HEK293 (cell line): ENCODE results near the gene AHCY.

ENCODE experiments used
- CTCF ChIA-PET: fragments of 350-600 bp; formaldehyde crosslinking; extraction: SDS; loops from one replicate; lab custom pipeline; 2021; ENCODE audit warnings: antibody characterized with exemption; lab: Yijun Ruan, JAX
- POLR2A ChIA-PET: fragments of 300-600 bp; formaldehyde crosslinking; extraction: SDS; loops from one replicate; lab custom pipeline; 2020; ENCODE audit warnings: antibody characterized with exemption, inconsistent platforms; lab: Yijun Ruan, JAX
- H3K27ac ChIP-seq: fragments of 200-500 bp; sonication (Bioruptor generic); 2 replicates; pipeline ENCODE4 v1.5.1; 2014; ENCODE audit warnings: low read depth, low read length, control low read depth, inconsistent platforms; ENCODE audit errors: extremely low read depth
- H3K36me3 ChIP-seq, 2 experiments: fragments of 200-500 bp in 1 of 2; sonication (Bioruptor generic) in 1 of 2; 1 replicate in 1 of 2; 2 replicates in 1 of 2; pipeline ENCODE4 v1.5.1; 2014 to 2017; ENCODE audit warnings: inconsistent platforms in 2 of 2, low read length in 2 of 2; ENCODE audit not compliant: control insufficient read depth in 2 of 2, insufficient read depth in 1 of 2
- H3K4me1 ChIP-seq: fragments of 200-500 bp; sonication (Bioruptor generic); 2 replicates; pipeline ENCODE4 v1.5.1; 2014; ENCODE audit warnings: mild to moderate bottlenecking, low read length, inconsistent platforms; ENCODE audit not compliant: control insufficient read depth, insufficient read depth
- H3K4me3 ChIP-seq: 2 replicates; pipeline ENCODE4 v1.5.1; 2011; ENCODE audit warnings: low read depth, mild to moderate bottlenecking, control low read depth, low read length, moderate library complexity
- H3K9me3 ChIP-seq: fragments of 200-500 bp; sonication (Bioruptor generic); 2 replicates; pipeline ENCODE4 v1.5.1; 2014; ENCODE audit warnings: low read depth, low read length, inconsistent platforms; ENCODE audit not compliant: control insufficient read depth, insufficient read depth
- BCL11A ChIP-seq: fragments of 450-650 bp; formaldehyde crosslinking; IDR thresholded peaks from 2 replicates; pipeline ENCODE4 v1.5.1; 2016; ENCODE audit warnings: low read depth, missing biosample characterization, missing genetic modification characterization
- GFI1B ChIP-seq: fragments of 450-650 bp; formaldehyde crosslinking; IDR thresholded peaks from 2 replicates; pipeline ENCODE4 v1.5.1; 2016; ENCODE audit warnings: missing biosample characterization, missing genetic modification characterization
- KLF9 ChIP-seq: fragments of 450-650 bp; formaldehyde crosslinking; IDR thresholded peaks from 2 replicates; pipeline ENCODE4 v1.5.1; 2016; ENCODE audit warnings: missing biosample characterization, missing genetic modification characterization, low read depth
- MZF1 ChIP-seq: fragments of 450-650 bp; formaldehyde crosslinking; IDR thresholded peaks from 2 replicates; pipeline ENCODE4 v1.5.1; 2017; ENCODE audit warnings: missing biosample characterization, missing genetic modification characterization, borderline replicate concordance
- TCF7L2 ChIP-seq: IDR thresholded peaks from 2 replicates; pipeline ENCODE4 v1.6.1; 2011; ENCODE audit warnings: low read depth, mild to moderate bottlenecking, inconsistent platforms, low read length, moderate library complexity, borderline replicate concordance
- WT1 ChIP-seq: fragments of 450-650 bp; formaldehyde crosslinking; IDR thresholded peaks from 2 replicates; pipeline ENCODE4 v1.5.1; 2016; ENCODE audit warnings: missing biosample characterization, missing genetic modification characterization
- ZBTB6 ChIP-seq: fragments of 450-650 bp; formaldehyde crosslinking; IDR thresholded peaks from 2 replicates; pipeline ENCODE4 v1.5.1; 2017; ENCODE audit warnings: missing biosample characterization, missing genetic modification characterization
- ZNF155 ChIP-seq: fragments of 450-650 bp; formaldehyde crosslinking; IDR thresholded peaks from 2 replicates; pipeline ENCODE4 v1.5.1; 2016; ENCODE audit warnings: missing biosample characterization, missing genetic modification characterization
- ZNF26 ChIP-seq: fragments of 450-650 bp; formaldehyde crosslinking; IDR thresholded peaks from 2 replicates; pipeline ENCODE4 v1.5.1; 2016; ENCODE audit warnings: missing biosample characterization, missing genetic modification characterization
- ZNF335 ChIP-seq: fragments of 450-650 bp; formaldehyde crosslinking; conservative IDR thresholded peaks from 2 replicates; pipeline ENCODE4 v1.5.1; 2016; ENCODE audit warnings: missing biosample characterization, missing genetic modification characterization
- ZNF341 ChIP-seq: fragments of 450-650 bp; formaldehyde crosslinking; IDR thresholded peaks from 2 replicates; pipeline ENCODE4; 2016; ENCODE audit warnings: low read depth, missing biosample characterization, missing genetic modification characterization
- ZNF350 ChIP-seq: fragments of 450-650 bp; formaldehyde crosslinking; IDR thresholded peaks from 2 replicates; pipeline ENCODE4 v1.5.0; 2017; ENCODE audit warnings: missing biosample characterization, mild to moderate bottlenecking, missing genetic modification characterization
- ZNF510 ChIP-seq: fragments of 450-650 bp; formaldehyde crosslinking; IDR thresholded peaks from 2 replicates; pipeline ENCODE4 v1.5.1; 2018; ENCODE audit warnings: mild to moderate bottlenecking, missing genetic modification characterization, missing biosample characterization; ENCODE audit not compliant: insufficient replicate concordance
- ZNF518A ChIP-seq: fragments of 450-650 bp; formaldehyde crosslinking; conservative IDR thresholded peaks from 2 replicates; pipeline ENCODE4 v1.5.1; 2016; ENCODE audit warnings: low read depth, missing biosample characterization, missing genetic modification characterization
- ZNF521 ChIP-seq: fragments of 450-650 bp; formaldehyde crosslinking; IDR thresholded peaks from 2 replicates; pipeline ENCODE4 v1.5.1; 2017; ENCODE audit warnings: missing biosample characterization, mild to moderate bottlenecking, missing genetic modification characterization
- ZNF530 ChIP-seq: fragments of 450-650 bp; formaldehyde crosslinking; IDR thresholded peaks from 2 replicates; pipeline ENCODE4 v1.5.1; 2016; ENCODE audit warnings: low read depth, missing biosample characterization, missing genetic modification characterization
- ZNF600 ChIP-seq: fragments of 450-650 bp; formaldehyde crosslinking; IDR thresholded peaks from 2 replicates; pipeline ENCODE4 v1.5.1; 2016; ENCODE audit warnings: missing biosample characterization, missing genetic modification characterization
- ZNF626 ChIP-seq: fragments of 450-650 bp; sonication (Bioruptor Pico); formaldehyde crosslinking; IDR thresholded peaks from 2 replicates; pipeline ENCODE4 v1.5.1; 2018; ENCODE audit warnings: missing biosample characterization, missing genetic modification characterization, inconsistent platforms
- ZNF701 ChIP-seq: fragments of 450-650 bp; formaldehyde crosslinking; IDR thresholded peaks from 2 replicates; pipeline ENCODE4 v1.5.1; 2016; ENCODE audit warnings: missing biosample characterization, missing genetic modification characterization

The AHCY gene

GRCh38 chr20:34337982-34338726 is 35.0 kb upstream of the AHCY start:
- Histone ChIP-seq H3K4me3 (no peak overlapping the region), H3K4me1 (peaks cover 5% of the 10 kb centered on the region; the same call in 1 of the 2 replicates), H3K27ac (0 out of 2 replicates have a peak overlapping the region, but pooled peaks have one; percentile 9), H3K9me3 (no peaks in the 10 kb centered on the region), H3K36me3 (no peaks in the 10 kb centered on the region)
- ChIA-PET POLR2A (interaction anchor here (1.3 kb wide), 1 partner anchor 25 kb away, joined by 5 read pairs; the partner anchor contains the start of gene ITCH), CTCF (interaction anchor here (0.6 to 3.4 kb wide), 5 partner anchors 25 to 432 kb away, joined by 3 to 13 read pairs (median 7); no protein-coding TSS in a partner anchor)
- TF ChIP-seq ZNF518A (tag by site-specific recombination) (no peak), ZNF701 (tag by site-specific recombination) (0 out of 2 replicates have a peak, but pooled peaks have one; percentile 1)

- CTCF ChIA-PET, result interaction anchor here (0.6 to 3.4 kb wide), 4 partner anchors 8 to 185 kb away, joined by 3 to 13 read pairs (median 6); no protein-coding TSS in a partner anchor
- Histone ChIP-seq H3K9me3 (no peaks in the 10 kb centered on the region), H3K4me3 (no peak overlapping the region), H3K36me3 (no peaks in the 10 kb centered on the region), H3K4me1 (peaks cover 5% of the 10 kb centered on the region; the same call in 1 of the 2 replicates), H3K27ac (no peak overlapping the region)
- TF ChIP-seq ZNF510 (tag by site-specific recombination), result no peak
- TF ChIP-seq ZNF600 (tag by site-specific recombination), result 0 out of 2 replicates have a peak, but pooled peaks have one; percentile 18
- no peak for TF ChIP-seq ZNF155 (tag by site-specific recombination)
- peak; percentile 87 for TF ChIP-seq MZF1 (tag by site-specific recombination)
- TF ChIP-seq ZNF530 (tag by site-specific recombination), result no peak
- TF ChIP-seq BCL11A (tag by site-specific recombination), result no peak
- no peak for TF ChIP-seq ZBTB6 (tag by site-specific recombination)
- TF ChIP-seq ZNF521 (tag by site-specific recombination), result no peak
- TF ChIP-seq ZNF626 (tag by site-specific recombination), result no peak
- no peak for TF ChIP-seq TCF7L2
- TF ChIP-seq ZNF335 (tag by site-specific recombination), result no peak
- TF ChIP-seq WT1, result no peak
- TF ChIP-seq ZNF350 (tag by site-specific recombination), result no peak
- TF ChIP-seq ZNF341 (tag by site-specific recombination), result no peak
- TF ChIP-seq ZNF26 (tag by site-specific recombination), result no peak
- TF ChIP-seq KLF9 (tag by site-specific recombination), result no peak
- TF ChIP-seq GFI1B (tag by site-specific recombination), result no peak
- TF ChIP-seq ZNF701 (tag by site-specific recombination), result 0 out of 2 replicates have a peak, but pooled peaks have one; percentile 22
- POLR2A ChIA-PET, result interaction anchor here (1.3 kb wide), 1 partner anchor 26 kb away, joined by 5 read pairs; the partner anchor contains the start of gene ITCH
These were observed 34.4 kb upstream of the AHCY start for GRCh38 chr20:34337544-34337943.
